Mesodermal cell (in vitro differentiated cells): ENCODE measurements around the gene HRC.
"Not testable (repeated sequence)": the region's sequence is repeated elsewhere in the genome, so short reads cannot be mapped to it uniquely, and the experiment has no call there.

Experiments used
- H3K27ac ChIP-seq: 2 replicates; pipeline ENCODE4 v1.7.0; 2013; ENCODE audit warnings: mild to moderate bottlenecking, low read depth, low read length, moderate library complexity; ENCODE audit not compliant: severe bottlenecking
- H3K36me3 ChIP-seq: 2 replicates; pipeline ENCODE4 v1.7.1; 2013; ENCODE audit warnings: mild to moderate bottlenecking, low read length, moderate library complexity; ENCODE audit not compliant: control insufficient read depth, insufficient read depth
- H3K4me1 ChIP-seq: one replicate; pipeline ENCODE4 v1.7.1; 2013; ENCODE audit warnings: mild to moderate bottlenecking, low read length; ENCODE audit not compliant: insufficient read depth, control insufficient read depth, poor library complexity, severe bottlenecking
- H3K4me3 ChIP-seq: 2 replicates; pipeline ENCODE4 v1.7.0; 2013; ENCODE audit warnings: low read length, control low read depth, mild to moderate bottlenecking; ENCODE audit not compliant: insufficient read depth, poor library complexity, severe bottlenecking; ENCODE audit errors: extremely low read depth
- H3K9me3 ChIP-seq: 2 replicates; pipeline ENCODE4 v1.7.1; 2013; ENCODE audit warnings: mild to moderate bottlenecking, low read length, moderate library complexity; ENCODE audit not compliant: control insufficient read depth
- WGBS, 2 experiments: methylation state at CpG; one replicate each; pipeline ENCODE4 v1.1.5; 2013; ENCODE audit warnings: missing lambda C conversion rate in 2 of 2; ENCODE audit not compliant: insufficient coverage in 2 of 2; 5-methylcytosine and 5-hydroxymethylcytosine counted together

The HRC gene

GRCh38 chr19:49148784-49149651 lies 6.2 kb downstream of the HRC start:
- H3K4me1 ChIP-seq = peaks cover 7% of the 10 kb centered on the region
- no peaks in the 10 kb centered on the region for H3K36me3 ChIP-seq
- peak overlapping the region; percentile 89 for H3K27ac ChIP-seq
- peak overlapping the region; percentile 56 for H3K4me3 ChIP-seq
- WGBS, 2 experiments = 2% methylated on average over 37 to 40 of the region's 49 CpGs
- no peaks in the 10 kb centered on the region for H3K9me3 ChIP-seq

- 86 to 91% methylated on average over 10 to 11 of the region's 11 CpGs for WGBS, 2 experiments
- Histone ChIP-seq H3K4me1 (peaks cover 7% of the 10 kb centered on the region), H3K4me3 (peak overlapping the region; percentile 56), H3K27ac (peak overlapping the region; percentile 79), H3K9me3 (no peaks in the 10 kb centered on the region), H3K36me3 (no peaks in the 10 kb centered on the region)
These were observed 7.0 kb downstream of the HRC start for GRCh38 chr19:49148044-49148682.

- WGBS, 2 experiments = 23 to 27% methylated on average over 7 of the region's 7 CpGs
- H3K36me3 ChIP-seq, H3K9me3 ChIP-seq, H3K4me1 ChIP-seq: not testable (repeated sequence)
- Histone ChIP-seq H3K4me3 (peak overlapping the region; percentile 33), H3K27ac (peak overlapping the region; percentile 16)
These were observed 8.8 kb downstream of the HRC start for GRCh38 chr19:49146408-49146770.

- Histone ChIP-seq H3K9me3 (no peaks in the 10 kb centered on the region), H3K27ac (peak overlapping the region; percentile 16), H3K36me3 (no peaks in the 10 kb centered on the region), H3K4me1 (peaks cover 7% of the 10 kb centered on the region), H3K4me3 (peak overlapping the region; percentile 33)
- 19 to 25% methylated on average over 10 to 13 of the region's 30 CpGs for WGBS, 2 experiments
These were observed 9.4 kb downstream of the HRC start for GRCh38 chr19:49145573-49146407.

- no peaks in the 10 kb centered on the region for H3K4me1 ChIP-seq
- no peaks in the 10 kb centered on the region for H3K36me3 ChIP-seq
- no peak overlapping the region for H3K27ac ChIP-seq
- 4 to 6% methylated on average over 21 of the region's 21 CpGs for WGBS, 2 experiments
- peak overlapping the region; percentile 53 for H3K4me3 ChIP-seq
- H3K9me3 ChIP-seq = no peaks in the 10 kb centered on the region
These were observed 12.3 kb downstream of the HRC start for GRCh38 chr19:49142866-49143335.

GRCh38 chr19:49141352-49141751 lies 13.8 kb downstream of the HRC start:
- Histone ChIP-seq H3K9me3 (no peaks in the 10 kb centered on the region), H3K4me1 (no peaks in the 10 kb centered on the region), H3K4me3 (no peak overlapping the region), H3K27ac (no peak overlapping the region), H3K36me3 (no peaks in the 10 kb centered on the region)
- 68 to 87% methylated on average over 3 to 4 of the region's 6 CpGs for WGBS, 2 experiments

GRCh38 chr19:49140951-49141350 lies 14.2 kb downstream of the HRC start:
- H3K4me3 ChIP-seq = no peak overlapping the region
- H3K27ac ChIP-seq = no peak overlapping the region
- no peaks in the 10 kb centered on the region for H3K36me3 ChIP-seq
- 86 to 98% methylated on average over 6 to 7 of the region's 7 CpGs for WGBS, 2 experiments
- no peaks in the 10 kb centered on the region for H3K9me3 ChIP-seq
- H3K4me1 ChIP-seq = no peaks in the 10 kb centered on the region

- 84 to 91% methylated on average over 7 to 9 of the region's 10 CpGs for WGBS, 2 experiments
- Histone ChIP-seq H3K36me3 (peaks cover 15% of the 10 kb centered on the region), H3K4me3 (no peak overlapping the region), H3K27ac (no peak overlapping the region), H3K9me3 (no peaks in the 10 kb centered on the region), H3K4me1 (no peaks in the 10 kb centered on the region)
These were observed 18.4 kb downstream of the HRC start for GRCh38 chr19:49136771-49137171.

- Histone ChIP-seq H3K4me1 (no peaks in the 10 kb centered on the region), H3K27ac (no peak overlapping the region), H3K9me3 (no peaks in the 10 kb centered on the region), H3K4me3 (no peak overlapping the region), H3K36me3 (peaks cover 15% of the 10 kb centered on the region)
- WGBS, 2 experiments = 82 to 100% methylated on average over 2 to 3 of the region's 5 CpGs
These were observed 19.5 kb downstream of the HRC start for GRCh38 chr19:49135686-49136085.

- H3K27ac ChIP-seq = no peak overlapping the region
- no peak overlapping the region for H3K4me3 ChIP-seq
- 96% methylated on average over 42 of the region's 42 CpGs for WGBS, 2 experiments
- peaks cover 15% of the 10 kb centered on the region for H3K36me3 ChIP-seq
- no peaks in the 10 kb centered on the region for H3K4me1 ChIP-seq
- H3K9me3 ChIP-seq = no peaks in the 10 kb centered on the region
These were observed 21.4 kb downstream of the HRC start for GRCh38 chr19:49133621-49134454.
